GM19397 (cell line): Measurements from ENCODE around the gene PMIS2.
"Not testable (repeated sequence)": the region's sequence is repeated elsewhere in the genome, so short reads cannot be mapped to it uniquely, and the experiment has no call there.

ENCODE experiments used
- ATAC-seq: cut with Tn5 transposase; IDR thresholded peaks from one replicate; pipeline ENCODE4 v1.9.1; 2021; ENCODE audit warnings: mild to moderate bottlenecking, moderate library complexity; ENCODE audit not compliant: unreplicated experiment

PMIS2 gene

DNA sequence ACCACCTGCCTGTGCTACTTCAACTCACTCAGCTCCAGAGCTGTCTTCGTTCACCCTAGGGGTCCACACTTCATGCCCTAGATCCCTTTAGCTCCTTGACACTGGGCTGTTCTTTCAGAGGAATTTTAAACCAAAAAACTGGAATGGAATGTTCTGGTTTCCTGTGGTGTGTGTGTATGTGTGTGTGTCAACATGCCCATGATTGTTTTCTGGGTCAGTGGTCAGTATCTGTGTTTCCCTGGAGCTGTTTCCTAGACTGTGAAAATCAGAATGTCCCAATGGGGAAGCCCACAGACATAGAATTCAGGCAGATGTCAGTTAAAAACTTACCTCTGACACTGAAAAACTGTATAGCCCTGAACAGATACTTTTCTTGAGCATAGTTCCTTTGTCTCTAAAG lies 1.3 kb downstream of the PMIS2 start:
- ATAC-seq: no peak

GRCh38 chr19:35590875-35591274 lies 4.9 kb downstream of the PMIS2 start:
- no peak for ATAC-seq

DNA sequence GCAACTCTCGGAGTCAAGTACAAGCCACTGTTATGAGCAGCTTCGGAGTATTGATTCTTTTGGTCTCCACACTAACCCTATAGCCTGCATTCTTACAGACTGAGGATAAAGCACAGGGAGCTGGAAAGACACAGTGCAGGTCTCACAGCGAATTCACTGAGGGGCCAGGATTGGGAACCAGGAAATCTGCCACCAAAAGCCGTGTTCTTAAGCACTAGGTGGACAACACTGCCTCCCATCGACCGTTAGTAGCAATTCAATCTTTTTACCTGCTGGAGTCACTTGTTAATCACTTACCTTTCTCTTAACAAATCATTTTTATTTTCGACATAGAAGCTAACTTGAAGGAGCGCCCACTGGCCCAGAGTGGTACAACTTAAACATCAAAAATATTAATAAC lies 6.3 kb downstream of the PMIS2 start:
- ATAC-seq: no peak

DNA sequence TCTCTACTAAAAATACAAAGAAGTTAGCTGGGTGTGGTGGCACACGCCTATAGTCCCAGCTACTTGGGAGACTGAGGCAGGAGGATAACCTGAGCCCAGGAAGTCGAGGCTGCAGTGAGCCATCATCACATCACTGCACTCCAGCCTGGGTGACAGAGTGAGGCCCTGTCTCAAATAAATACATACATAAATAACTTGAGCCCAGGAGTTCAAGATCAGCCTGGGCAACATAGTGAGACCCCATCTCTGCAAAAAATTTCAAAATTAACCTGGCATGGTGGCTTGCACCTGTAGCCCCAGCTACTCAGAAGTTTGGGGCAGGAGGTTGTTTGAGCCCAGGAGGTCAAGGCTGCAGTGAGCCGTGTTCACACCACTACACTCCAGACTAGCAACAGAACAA lies 9.1 kb downstream of the PMIS2 start:
- ATAC-seq: not testable (repeated sequence)

GRCh38 chr19:35595928-35596327 lies 10.0 kb downstream of the PMIS2 start:
- no peak for ATAC-seq

DNA sequence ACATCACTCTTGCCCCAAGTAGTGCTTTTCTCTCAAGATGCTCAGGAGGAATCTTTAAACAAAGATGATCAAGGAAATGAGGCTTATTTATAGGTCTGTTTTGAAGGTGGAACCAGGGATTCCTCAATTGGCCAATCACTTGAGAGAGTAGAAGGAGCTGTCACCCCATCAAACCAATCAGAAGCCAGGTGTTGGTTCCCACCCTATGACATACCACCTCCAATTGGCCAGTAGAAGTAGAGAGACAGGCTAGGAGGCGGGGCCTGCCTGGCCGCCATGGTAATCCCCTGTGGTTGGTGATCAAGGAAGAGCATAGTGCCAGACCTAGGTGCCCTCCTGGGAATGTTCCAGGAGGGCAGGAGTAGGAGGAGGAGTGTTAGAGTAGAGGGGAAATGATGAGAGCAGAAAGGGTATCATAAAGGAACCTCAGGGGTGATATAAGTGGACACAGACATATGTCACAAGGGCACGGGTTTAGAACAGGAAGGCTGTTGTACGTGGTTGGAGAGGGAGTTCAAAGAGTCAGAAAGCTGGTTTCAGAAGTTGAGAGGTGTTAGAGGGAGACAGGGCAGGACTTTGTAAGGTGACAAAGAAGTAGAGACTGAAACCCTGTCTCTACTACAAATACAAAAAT lies 10.5 kb downstream of the PMIS2 start:
- no peak for ATAC-seq

DNA sequence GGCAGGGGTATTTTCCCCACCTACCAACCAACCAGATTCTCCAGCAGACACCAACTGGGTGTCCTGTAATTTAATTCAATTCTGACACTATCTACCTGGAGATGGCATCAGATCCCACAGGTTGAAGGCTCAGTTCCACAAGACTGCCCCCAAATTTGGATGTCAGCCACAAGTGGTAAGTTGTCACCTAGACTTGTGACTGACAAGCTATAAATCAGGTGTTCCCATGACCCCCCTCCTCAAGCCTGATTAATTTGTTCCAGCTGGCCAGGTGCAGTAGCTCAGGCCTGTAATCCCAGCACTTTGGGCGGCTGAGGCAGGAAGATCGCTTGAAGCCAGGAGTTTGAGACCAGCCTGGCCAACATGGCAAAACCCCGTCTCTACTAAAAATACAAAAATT lies 16.0 kb downstream of the PMIS2 start:
- ATAC-seq: no peak

DNA sequence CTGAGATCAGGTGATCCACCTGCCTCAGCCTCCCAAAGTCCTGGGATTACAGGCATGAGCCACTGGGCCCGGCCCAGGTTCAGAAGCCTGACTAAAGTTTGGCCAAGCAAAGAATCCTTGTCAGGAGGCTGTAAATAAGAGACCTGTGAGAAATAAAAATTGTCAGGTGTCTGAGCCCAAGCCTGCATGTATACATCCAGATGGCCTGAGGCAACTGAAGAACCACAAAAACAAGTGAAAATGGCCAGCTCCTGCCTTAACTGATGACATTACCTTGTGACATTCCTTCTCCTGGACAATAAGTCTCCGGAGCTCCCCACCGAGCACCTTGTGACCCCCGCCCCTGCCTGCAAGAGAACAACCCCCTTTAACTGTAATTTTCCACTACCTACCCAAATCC lies 18.5 kb downstream of the PMIS2 start:
- ATAC-seq: not testable (repeated sequence)

GRCh38 chr19:35607170-35607569 lies 21.2 kb downstream of the PMIS2 start:
- not testable (repeated sequence) for ATAC-seq

DNA sequence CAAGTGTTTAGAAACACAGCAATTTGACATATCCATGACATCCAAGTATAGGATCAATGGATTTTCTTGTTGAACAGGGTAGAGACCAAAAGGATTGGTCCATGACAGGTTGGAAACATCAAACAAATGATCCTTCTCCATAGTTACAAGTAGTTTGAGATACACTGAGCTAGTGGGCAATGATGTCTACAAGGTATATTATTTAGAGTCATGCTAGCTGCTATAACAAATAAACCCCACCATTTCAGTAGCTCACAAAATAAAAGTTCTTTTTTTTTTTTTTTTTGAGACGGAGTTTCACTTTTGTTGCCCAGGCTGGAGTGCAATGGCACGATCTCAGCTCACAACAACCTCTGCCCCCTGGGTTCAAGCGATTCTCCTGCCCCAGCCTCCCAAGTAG lies 21.7 kb downstream of the PMIS2 start:
- ATAC-seq: no peak

DNA sequence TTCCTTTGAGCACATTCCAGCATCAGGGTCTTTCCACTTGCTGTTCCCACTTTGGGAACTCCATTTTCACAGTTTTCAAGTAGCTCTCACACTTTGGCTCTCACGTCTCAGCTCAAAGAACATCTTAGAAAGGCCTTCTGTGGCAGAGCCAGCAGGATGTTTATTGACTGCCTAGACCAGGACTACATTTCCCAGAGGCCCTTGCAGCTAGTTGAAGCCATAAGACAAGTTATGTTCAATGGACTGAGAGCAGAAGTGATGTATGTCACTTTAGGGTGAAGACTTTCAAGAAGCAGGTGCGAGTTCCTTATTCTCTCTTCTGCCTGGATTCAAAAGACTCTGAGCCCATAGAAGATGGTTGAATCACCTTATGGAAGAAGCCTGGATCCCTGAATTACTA lies 22.3 kb downstream of the PMIS2 start:
- ATAC-seq: no peak

- ATAC-seq: no peak
Measured at GRCh38 chr19:35609851-35610353, 23.9 kb downstream of the PMIS2 start.

DNA sequence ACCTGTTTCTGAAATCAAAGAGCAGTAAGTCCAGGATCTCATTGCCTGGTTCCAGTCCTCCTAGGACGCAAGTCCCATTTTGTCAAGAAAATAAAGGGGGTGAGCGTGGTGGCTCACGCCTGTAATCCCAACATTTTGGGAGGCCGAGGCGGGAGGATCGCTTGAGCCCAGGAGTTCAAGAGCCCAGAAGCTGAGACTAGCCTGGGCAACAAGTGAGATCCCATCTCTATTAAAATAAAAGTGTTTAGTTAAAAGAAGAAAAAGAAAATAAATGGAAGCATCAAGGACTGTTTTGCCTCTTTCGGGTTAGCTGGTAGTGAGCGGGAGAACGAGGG lies 26.2 kb downstream of the PMIS2 start:
- ATAC-seq: no peak

DNA sequence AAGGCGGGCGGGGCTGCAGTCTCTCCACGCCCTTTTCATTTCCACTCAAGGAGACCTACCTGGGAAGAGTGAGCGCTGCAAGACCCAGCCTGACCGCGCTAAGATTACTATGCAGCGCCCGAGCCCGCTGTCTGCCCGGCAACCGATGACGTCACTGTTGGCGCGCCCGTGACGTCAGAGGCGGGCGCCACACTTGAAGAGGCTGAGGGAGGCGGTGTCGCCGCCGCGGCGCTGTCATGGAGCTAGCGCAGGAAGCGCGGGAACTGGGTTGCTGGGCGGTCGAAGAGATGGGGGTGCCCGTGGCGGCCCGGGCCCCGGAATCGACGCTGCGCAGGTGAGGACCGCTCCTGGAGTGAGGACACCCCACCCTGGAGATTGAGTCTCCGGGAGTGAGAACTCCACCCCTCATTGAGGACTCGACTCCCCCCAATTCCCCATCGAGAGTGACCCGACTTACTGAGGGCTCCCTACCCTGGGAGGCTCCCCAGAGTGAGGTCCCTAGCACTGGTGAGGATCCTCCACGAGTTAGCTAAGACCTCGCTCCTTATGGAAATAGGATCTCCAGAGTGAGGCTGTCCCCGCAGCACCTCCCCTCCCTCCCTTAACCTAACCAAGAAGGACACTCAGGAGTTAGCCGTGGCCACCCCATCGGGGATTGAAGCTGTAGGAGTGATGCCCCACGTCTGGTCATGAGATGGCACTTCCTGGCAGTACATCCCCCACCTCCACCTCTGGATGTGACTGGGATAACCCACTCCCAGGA lies 26.8 kb downstream of the PMIS2 start, which contains the start of gene HAUS5:
HAUS5 (plus strand) TSS at position 177 of the 763 bp plus-strand sequence; CDS start at position 237, 60 bp downstream.
- peak; percentile 88 for ATAC-seq

GRCh38 chr19:35613574-35613973 lies 27.6 kb downstream of the PMIS2 start:
- ATAC-seq: no peak

- no peak for ATAC-seq
Measured at GRCh38 chr19:35615036-35615435, 29.1 kb downstream of the PMIS2 start.

GRCh38 chr19:35618857-35619256 lies 32.9 kb downstream of the PMIS2 start:
- no peak for ATAC-seq

GRCh38 chr19:35619290-35619923 lies 33.4 kb downstream of the PMIS2 start:
- ATAC-seq: no peak

GRCh38 chr19:35620001-35620400 lies 34.0 kb downstream of the PMIS2 start:
- ATAC-seq: no peak

DNA sequence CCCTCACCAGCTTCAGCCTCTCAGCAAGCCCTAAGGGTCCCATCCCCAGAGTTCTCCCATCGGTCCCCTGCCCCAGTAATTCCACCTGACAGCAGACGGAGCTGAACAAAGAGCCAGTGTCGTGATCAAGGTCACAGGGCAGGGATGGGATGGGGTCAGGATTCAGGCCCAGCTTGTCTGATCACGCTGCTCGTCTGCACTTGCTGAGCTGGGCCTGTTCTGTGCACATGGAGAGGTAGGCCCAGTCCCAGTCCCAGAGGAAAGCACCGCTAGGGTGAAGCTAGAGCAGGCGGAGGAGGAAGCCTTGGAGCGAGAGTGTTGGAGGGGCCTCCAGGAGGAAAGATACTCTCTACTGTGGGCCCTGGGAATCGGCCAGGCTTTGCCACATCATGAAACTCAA lies 35.7 kb downstream of the PMIS2 start:
- no peak for ATAC-seq

DNA sequence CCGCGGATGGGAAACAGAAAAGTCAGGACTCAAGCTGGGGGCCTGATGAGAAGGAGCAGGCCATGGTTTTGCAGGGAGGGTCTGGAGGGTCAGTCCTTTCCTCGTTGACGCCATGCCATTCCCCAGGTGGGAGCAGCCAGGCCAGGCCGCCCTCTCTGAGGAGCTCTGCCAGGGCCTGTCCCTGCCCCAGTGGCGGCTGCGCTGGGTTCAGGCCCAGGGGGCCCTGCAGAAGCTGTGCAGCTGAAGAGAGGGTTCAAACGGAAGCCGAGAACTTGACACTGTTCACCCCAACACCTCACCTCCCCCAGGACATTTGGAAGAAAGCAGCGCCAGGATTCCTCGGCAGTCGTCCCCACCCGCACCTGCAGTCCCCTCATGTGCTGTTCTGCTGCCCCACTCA lies 36.8 kb downstream of the PMIS2 start:
- ATAC-seq: no peak
